ENCODE results near the gene NR2E3.

- TF ChIP-seq POLR2A (IDR thresholded peaks at IDR 0.05) (no peak), CTCF (IDR thresholded peaks at IDR 0.05) (no peak)
Observed at GRCh38 chr15:71808311-71809020, 1.9 kb upstream of the NR2E3 start.

All from esophagus squamous epithelium (tissue), 4 donors.